GM21723 (cell line): ENCODE results near the gene ABCA1.
"Not testable (repeated sequence)": the region's sequence is repeated elsewhere in the genome, so short reads cannot be mapped to it uniquely, and the experiment has no call there.

Source experiments
- ATAC-seq: cut with Tn5 transposase; IDR thresholded peaks from one replicate; pipeline ENCODE4 v1.9.1; 2021; ENCODE audit warnings: mild to moderate bottlenecking, moderate library complexity; ENCODE audit not compliant: unreplicated experiment

ABCA1 gene

GRCh38 chr9:104769655-104770054 lies 158.3 kb downstream of the ABCA1 start:
- peak; percentile 39 for ATAC-seq

GRCh38 chr9:104769029-104769428 lies 158.9 kb downstream of the ABCA1 start:
- ATAC-seq, result not testable (repeated sequence)

DNA sequence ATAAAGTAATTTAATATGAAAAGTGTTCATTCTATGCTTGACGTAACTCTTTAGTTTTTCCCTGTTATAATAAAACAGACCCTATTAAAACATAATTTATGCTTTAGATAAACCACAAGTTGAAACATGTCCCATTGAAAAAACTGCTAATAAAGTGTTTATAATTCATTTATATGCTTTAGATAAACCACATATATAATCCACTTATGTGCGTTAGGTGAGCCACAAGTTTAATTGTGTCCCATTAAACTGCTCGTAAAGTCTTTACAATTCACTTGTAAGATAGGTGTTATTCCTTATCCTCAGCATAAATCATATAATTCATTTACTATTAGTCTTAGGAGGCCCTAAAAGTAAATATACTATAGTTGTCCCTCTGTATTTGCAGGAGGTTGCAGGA lies 160.4 kb downstream of the ABCA1 start:
- no peak for ATAC-seq

DNA sequence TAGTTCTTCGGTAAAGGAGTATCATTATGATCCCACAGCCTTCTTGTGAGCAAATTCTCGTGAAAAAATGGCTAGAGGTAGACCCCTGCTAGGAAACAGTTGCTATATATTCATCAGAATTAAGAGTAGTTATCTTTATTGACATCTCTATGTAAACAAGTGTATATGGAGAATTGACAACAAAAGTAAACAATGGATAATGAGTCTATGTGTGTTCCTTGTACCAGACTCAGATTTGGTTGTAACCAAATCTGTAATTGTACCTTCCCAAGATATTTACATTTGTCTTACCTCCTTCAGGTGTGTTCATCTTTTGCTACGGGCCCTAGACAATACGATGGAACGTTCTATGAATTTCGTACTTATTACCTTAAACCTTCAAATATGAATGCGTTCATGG lies 161.9 kb downstream of the ABCA1 start:
- ATAC-seq, result no peak

DNA sequence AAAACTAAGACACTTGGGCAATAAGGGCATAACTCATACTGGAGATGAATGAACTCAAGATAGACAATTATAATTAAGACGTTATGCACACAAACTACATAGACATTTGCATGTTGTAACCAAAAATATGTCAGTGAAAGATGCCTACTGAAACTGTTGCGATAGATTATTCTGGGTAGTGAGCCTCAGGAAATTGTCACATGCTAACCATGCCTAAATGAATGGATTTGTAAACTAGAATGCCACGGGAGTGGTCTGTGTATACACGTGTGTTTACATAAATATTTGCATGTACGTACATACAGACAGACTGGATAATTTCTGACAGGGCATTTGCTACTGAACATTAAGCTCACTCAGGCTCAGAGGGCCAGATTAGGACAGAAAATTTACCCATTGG lies 162.8 kb downstream of the ABCA1 start:
- ATAC-seq, result peak; percentile 41

GRCh38 chr9:104758974-104759373 lies 169.0 kb downstream of the ABCA1 start:
- ATAC-seq, result no peak

DNA sequence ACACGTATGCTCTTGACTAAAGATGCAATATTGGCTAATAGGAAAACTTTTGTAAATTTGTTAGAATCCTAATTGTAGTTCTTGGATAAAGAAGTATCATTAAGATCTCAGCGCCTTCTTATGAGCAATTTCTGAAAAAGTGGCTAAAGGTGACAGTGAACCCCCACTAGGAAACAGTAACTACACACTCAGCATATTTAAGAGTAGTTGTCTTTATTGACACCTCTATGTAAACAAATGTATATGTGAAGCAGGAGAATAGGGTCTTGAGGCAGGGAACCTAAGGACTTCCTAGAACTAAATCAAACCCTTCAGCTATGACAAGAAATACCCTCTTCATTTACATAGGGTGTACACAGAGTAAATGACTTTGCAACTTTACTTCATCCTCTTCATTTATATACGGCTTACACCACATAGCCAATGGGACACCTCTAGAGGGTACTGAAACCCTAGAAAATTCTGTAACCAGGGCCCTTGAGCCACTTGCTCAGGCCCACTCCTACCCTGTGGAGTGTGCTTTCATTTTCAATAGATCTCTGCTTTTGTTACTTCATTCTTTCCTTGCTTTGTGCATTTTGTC lies 177.7 kb downstream of the ABCA1 start:
- no peak for ATAC-seq

DNA sequence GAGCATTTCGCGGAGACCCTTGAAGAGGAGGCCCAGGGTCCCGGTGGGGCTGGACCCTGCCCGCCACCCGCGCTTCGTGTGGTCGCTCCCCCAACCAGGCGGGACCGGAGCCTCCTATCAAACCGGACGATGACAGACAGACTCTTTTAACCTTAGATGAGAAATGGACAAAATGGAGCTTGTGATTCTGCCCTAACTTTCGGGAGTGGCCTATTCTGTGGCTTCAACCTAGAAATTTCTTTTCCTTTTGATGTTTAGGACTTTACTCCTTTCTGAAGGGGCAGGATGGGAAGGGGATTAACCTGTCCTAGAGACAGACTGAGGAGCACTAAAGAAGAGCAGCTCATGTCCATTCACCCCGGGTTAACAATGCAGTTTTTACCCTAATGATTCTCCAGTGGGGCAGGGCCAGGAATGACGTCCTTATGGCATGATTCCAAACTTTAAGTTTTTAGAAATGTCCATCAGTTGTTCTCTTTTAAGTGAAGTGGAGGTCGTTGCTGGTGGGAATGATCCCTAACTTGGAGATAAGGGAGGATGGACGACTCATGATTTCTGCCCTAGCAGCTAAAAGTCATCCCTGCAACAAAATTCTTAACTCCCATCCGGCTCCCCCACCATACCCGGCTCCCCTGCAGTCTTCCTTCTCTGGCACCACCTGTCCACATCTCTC lies 179.5 kb downstream of the ABCA1 start:
- ATAC-seq, result no peak

- ATAC-seq, result peak; percentile 92
Observed at GRCh38 chr9:104747565-104748358, 180.2 kb downstream of the ABCA1 start, which contains the start of gene NIPSNAP3A. Gene NIPSNAP3A, plus strand, starts transcription at chr9:104747683. Its CDS starts 110 bp downstream, at chr9:104747793.

DNA sequence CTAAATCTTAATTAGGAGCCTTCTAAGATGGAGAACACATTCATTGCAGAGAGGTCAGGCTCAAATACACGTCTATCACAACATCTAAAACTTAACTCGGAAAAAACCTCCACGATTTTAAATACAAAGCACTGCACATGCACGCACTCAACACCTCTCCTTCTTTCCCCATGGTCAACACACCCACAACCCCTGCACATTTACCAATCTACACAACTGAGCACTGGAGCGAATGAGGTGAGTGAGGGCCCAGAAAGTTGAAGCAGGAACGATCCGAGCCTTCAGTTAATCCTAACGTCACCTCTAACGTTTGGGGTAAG lies 180.8 kb downstream of the ABCA1 start:
- peak; percentile 31 for ATAC-seq

DNA sequence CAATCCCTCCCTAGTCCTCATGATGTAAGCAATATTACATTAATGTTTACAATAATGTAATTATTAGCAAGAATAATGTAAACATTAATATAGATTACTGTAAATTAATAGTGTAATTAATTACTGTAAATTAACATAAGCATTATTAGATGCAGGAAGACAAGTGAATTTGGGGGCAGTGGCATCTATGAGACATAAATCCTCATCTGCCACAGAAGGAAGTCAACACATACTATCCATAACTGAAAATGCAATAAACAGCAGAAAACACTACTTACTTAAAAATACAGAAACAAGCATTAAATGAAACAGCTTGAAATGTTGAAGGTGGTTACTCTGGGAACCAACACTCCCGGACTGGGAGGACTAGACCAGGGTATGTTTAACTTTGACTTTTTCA lies 181.2 kb downstream of the ABCA1 start:
- no peak for ATAC-seq

- no peak for ATAC-seq
Observed at GRCh38 chr9:104746285-104746684, 181.7 kb downstream of the ABCA1 start.

GRCh38 chr9:104745852-104746251 lies 182.1 kb downstream of the ABCA1 start:
- no peak for ATAC-seq

- ATAC-seq, result peak; percentile 41
Observed at GRCh38 chr9:104743376-104743985, 184.5 kb downstream of the ABCA1 start.

DNA sequence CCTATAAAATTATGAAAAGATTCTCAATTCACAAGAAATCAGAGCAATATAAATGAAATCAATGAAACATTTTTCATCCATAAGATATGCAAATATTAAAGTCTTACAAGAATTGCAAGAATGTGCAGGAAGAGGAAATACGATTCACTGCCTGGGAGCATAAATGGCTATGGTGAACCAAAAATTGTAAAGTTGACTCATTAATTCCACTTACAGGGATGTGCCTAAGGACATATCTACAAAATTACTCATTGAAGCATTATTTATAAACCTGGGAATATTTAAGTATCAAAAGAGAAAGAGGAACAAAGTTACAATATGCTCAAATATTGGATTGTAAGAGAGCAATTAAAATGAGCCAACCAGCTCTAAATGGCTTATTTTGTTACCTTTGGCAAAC lies 187.3 kb downstream of the ABCA1 start:
- no peak for ATAC-seq

DNA sequence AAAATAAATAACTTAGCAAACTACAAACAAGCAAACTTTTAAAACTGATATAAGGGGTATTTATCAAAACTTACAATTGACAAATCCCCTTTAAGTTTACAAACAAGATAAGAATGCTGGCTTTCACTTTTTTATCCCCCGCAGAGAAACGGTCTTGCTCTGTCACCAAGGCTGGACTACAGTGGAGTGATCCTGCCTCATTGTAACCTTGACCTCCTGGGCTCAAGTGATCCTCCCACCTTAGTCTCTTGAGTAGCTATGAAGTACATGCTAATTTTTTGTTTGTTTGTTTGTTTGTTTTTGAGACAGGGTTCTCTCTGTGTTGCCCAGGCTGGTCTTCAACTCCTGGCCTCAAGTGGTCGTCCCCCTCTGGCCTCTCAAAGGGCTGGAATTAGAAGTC lies 189.5 kb downstream of the ABCA1 start:
- ATAC-seq, result no peak
